Measurements from ENCODE around the gene IFT81.

The IFT81 gene

DNA sequence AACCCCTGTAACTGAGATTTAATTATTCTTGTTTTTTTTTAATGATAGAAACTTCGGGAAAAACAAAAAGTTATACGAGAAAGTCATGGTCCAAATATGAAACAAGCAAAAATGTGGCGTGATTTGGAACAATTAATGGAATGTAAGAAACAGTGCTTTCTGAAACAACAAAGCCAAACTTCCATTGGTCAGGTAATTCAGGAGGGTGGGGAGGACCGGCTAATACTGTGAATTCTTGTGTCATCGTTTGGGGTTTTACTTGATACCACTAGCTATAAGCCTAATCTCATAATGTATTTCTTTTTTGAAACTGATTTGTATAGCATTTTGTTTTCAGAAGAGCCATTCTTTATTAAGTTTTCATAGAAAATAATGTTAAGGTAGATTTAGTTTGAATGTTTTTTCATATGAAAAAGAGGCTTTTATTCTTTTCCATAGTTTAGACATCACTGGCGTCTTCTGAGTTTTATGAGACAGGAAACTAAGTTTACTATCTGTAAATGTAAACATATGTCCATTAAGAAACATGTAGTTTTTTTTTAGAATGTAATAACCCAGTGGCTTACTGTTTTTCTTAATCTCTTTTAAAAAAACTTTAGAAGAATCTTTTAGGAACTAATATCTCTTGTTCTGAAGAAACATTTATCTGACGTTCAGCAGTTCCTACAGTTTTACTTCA, 94.0 kb downstream of the IFT81 start:
- TF ChIP-seq EZH2 (IDR thresholded peaks at IDR 0.05; ENCODE audit: borderline replicate concordance, low read depth, low read length, severe bottlenecking) = no peak
- TF ChIP-seq, protein P1, sequence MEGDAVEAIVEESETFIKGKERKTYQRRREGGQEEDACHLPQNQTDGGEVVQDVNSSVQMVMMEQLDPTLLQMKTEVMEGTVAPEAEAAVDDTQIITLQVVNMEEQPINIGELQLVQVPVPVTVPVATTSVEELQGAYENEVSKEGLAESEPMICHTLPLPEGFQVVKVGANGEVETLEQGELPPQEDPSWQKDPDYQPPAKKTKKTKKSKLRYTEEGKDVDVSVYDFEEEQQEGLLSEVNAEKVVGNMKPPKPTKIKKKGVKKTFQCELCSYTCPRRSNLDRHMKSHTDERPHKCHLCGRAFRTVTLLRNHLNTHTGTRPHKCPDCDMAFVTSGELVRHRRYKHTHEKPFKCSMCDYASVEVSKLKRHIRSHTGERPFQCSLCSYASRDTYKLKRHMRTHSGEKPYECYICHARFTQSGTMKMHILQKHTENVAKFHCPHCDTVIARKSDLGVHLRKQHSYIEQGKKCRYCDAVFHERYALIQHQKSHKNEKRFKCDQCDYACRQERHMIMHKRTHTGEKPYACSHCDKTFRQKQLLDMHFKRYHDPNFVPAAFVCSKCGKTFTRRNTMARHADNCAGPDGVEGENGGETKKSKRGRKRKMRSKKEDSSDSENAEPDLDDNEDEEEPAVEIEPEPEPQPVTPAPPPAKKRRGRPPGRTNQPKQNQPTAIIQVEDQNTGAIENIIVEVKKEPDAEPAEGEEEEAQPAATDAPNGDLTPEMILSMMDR (IDR thresholded peaks at IDR 0.05; ENCODE audit: borderline replicate concordance, extremely low read depth, low read length, poor library complexity, severe bottlenecking) = no peak
- no peak overlapping the region for H3K9ac ChIP-seq (ENCODE audit: low read depth, low read length)
- ATAC-seq (ENCODE audit: insufficient read depth, low read depth) = no peak

DNA sequence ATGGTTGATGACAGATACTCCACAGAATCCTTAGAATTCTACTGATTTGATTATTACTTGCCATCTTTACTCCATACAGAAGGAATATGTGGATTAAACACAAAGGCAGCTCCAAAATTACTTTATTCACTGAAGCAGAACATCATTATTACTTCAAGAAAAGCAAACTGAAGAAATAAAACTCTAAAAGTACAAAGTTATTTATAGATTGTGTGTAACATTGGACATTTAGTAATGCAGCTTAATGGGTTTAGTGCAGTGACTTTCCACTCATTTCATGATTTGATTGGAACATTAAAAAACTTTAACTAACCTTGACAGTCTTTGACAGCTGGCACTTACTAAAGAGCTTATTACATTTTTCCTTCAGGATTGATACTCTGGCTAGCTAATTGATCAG, 97.9 kb downstream of the IFT81 start:
- Histone ChIP-seq H3K4me2 (ENCODE audit: insufficient read depth, low read length) (no peak overlapping the region), H3K4me3 (ENCODE audit: low read depth in 1 of 2, low read length in 2 of 2) (no peak overlapping the region), H3K4me1 (ENCODE audit: insufficient read depth, low read length) (no peaks in the 10 kb centered on the region), H3K79me2 (ENCODE audit: insufficient read depth, low read length) (no peaks in the 10 kb centered on the region), H3K36me3 (ENCODE audit: insufficient read depth, low read length) (no peaks in the 10 kb centered on the region), H3K27ac (ENCODE audit: low read length) (no peak overlapping the region), H3K9ac (ENCODE audit: low read depth, low read length) (no peak overlapping the region), H2AFZ (ENCODE audit: low read depth, low read length) (no peak overlapping the region), H3K9me3 (ENCODE audit: insufficient read depth, low read length, severe bottlenecking) (no peaks in the 10 kb centered on the region), H3K27me3 (ENCODE audit: insufficient read depth, low read length, poor library complexity) (no peaks in the 10 kb centered on the region), H4K20me1 (ENCODE audit: insufficient read depth, low read length) (no peaks in the 10 kb centered on the region)
- no peak for ATAC-seq (ENCODE audit: insufficient read depth, low read depth)
- DNase-seq = no peak
- no peak for TF ChIP-seq EZH2 (IDR thresholded peaks at IDR 0.05; ENCODE audit: borderline replicate concordance, low read depth, low read length, severe bottlenecking)
- TF ChIP-seq, protein P1 (IDR thresholded peaks at IDR 0.05; ENCODE audit: borderline replicate concordance, extremely low read depth, low read length, poor library complexity, severe bottlenecking) = no peak

More for the DNA sequence above, 94.0 kb downstream of the IFT81 start:
- Histone ChIP-seq H3K4me1 (ENCODE audit: insufficient read depth, low read length) (no peaks in the 10 kb centered on the region), H3K27ac (ENCODE audit: low read length) (no peak overlapping the region), H3K79me2 (ENCODE audit: insufficient read depth, low read length) (no peaks in the 10 kb centered on the region), H4K20me1 (ENCODE audit: insufficient read depth, low read length) (no peaks in the 10 kb centered on the region), H3K36me3 (ENCODE audit: insufficient read depth, low read length) (no peaks in the 10 kb centered on the region), H3K4me3 (ENCODE audit: low read depth in 1 of 2, low read length in 2 of 2) (no peak overlapping the region), H3K4me2 (ENCODE audit: insufficient read depth, low read length) (no peak overlapping the region), H3K9me3 (ENCODE audit: insufficient read depth, low read length, severe bottlenecking) (no peaks in the 10 kb centered on the region), H3K27me3 (ENCODE audit: insufficient read depth, low read length, poor library complexity) (no peaks in the 10 kb centered on the region), H2AFZ (ENCODE audit: low read depth, low read length) (no peak overlapping the region)
- DNase-seq = no peak

DNA sequence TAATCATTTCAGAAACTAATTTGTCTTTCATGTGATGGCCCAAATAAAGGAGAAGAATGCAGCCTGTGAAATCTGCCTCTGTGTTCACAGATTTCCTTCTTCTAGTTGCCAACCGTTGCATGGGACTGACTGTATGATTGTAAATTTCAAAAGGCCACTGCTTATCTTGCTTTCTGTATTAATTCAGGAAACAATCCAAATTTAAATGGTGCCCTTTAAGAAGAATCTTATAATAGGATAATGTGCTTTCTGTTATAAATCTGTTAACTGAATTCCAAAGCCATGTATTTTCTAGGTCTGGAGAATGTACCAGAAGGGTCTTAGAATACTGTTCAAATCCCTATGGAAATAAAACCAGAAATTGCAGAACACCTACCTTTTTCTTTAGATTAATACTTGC, 98.3 kb downstream of the IFT81 start:
- Histone ChIP-seq H3K79me2 (ENCODE audit: insufficient read depth, low read length) (no peaks in the 10 kb centered on the region), H3K4me3 (ENCODE audit: low read depth in 1 of 2, low read length in 2 of 2) (no peak overlapping the region), H3K4me2 (ENCODE audit: insufficient read depth, low read length) (no peak overlapping the region), H4K20me1 (ENCODE audit: insufficient read depth, low read length) (no peaks in the 10 kb centered on the region), H3K4me1 (ENCODE audit: insufficient read depth, low read length) (no peaks in the 10 kb centered on the region), H2AFZ (ENCODE audit: low read depth, low read length) (no peak overlapping the region), H3K36me3 (ENCODE audit: insufficient read depth, low read length) (no peaks in the 10 kb centered on the region), H3K27ac (ENCODE audit: low read length) (no peak overlapping the region), H3K9ac (ENCODE audit: low read depth, low read length) (no peak overlapping the region), H3K9me3 (ENCODE audit: insufficient read depth, low read length, severe bottlenecking) (no peaks in the 10 kb centered on the region), H3K27me3 (ENCODE audit: insufficient read depth, low read length, poor library complexity) (no peaks in the 10 kb centered on the region)
- no peak for TF ChIP-seq EZH2 (IDR thresholded peaks at IDR 0.05; ENCODE audit: borderline replicate concordance, low read depth, low read length, severe bottlenecking)
- TF ChIP-seq, protein P1 (IDR thresholded peaks at IDR 0.05; ENCODE audit: borderline replicate concordance, extremely low read depth, low read length, poor library complexity, severe bottlenecking) = no peak
- no peak for DNase-seq
- ATAC-seq (ENCODE audit: insufficient read depth, low read depth) = no peak

Measured in DND-41 (cell line).